DMS 273 treated with DMSO at 0.1 percent for 48 hours (cell line): Measurements from ENCODE around the gene SHROOM3.
"Not testable (repeated sequence)": the region's sequence is repeated elsewhere in the genome, so short reads cannot be mapped to it uniquely, and the experiment has no call there.

ENCODE experiments used
- DNase-seq: peaks from one replicate; lab custom pipeline; 2025; lab: John Stamatoyannopoulos, UW

The SHROOM3 gene

GRCh38 chr4:76434901-76435527, at the start of gene SHROOM3:
Gene SHROOM3, plus strand, starts transcription at chr4:76435229. Its CDS starts 824 bp downstream, at chr4:76436053.
- no peak for DNase-seq

GRCh38 chr4:76385974-76386373, 49.1 kb upstream of the SHROOM3 start:
- no peak for DNase-seq

- DNase-seq, result no peak
These were observed 48.3 kb upstream of the SHROOM3 start for GRCh38 chr4:76386566-76387305.

GRCh38 chr4:76388160-76388908, 46.7 kb upstream of the SHROOM3 start:
- DNase-seq, result no peak

GRCh38 chr4:76401654-76402053, 33.4 kb upstream of the SHROOM3 start:
- DNase-seq, result no peak

- DNase-seq, result no peak
These were observed 28.9 kb upstream of the SHROOM3 start for GRCh38 chr4:76406081-76406480.

- DNase-seq, result no peak
These were observed 27.4 kb upstream of the SHROOM3 start for GRCh38 chr4:76407440-76408119.

GRCh38 chr4:76410636-76411035, 24.4 kb upstream of the SHROOM3 start:
- DNase-seq, result no peak

- no peak for DNase-seq
These were observed 14.8 kb upstream of the SHROOM3 start for GRCh38 chr4:76420188-76420761.

- no peak for DNase-seq
These were observed 14.1 kb upstream of the SHROOM3 start, which contains the start of gene CCDC158 for GRCh38 chr4:76420762-76421581. Gene CCDC158, minus strand, starts transcription at chr4:76421141. Its CDS starts 17,934 bp downstream, at chr4:76403207.

- DNase-seq, result not testable (repeated sequence)
These were observed 11.9 kb upstream of the SHROOM3 start for GRCh38 chr4:76423159-76423558.

- no peak for DNase-seq
These were observed 8.8 kb upstream of the SHROOM3 start for GRCh38 chr4:76426272-76426671.

- DNase-seq, result no peak
These were observed 5.4 kb upstream of the SHROOM3 start for GRCh38 chr4:76429636-76430035.

GRCh38 chr4:76430519-76431388, 4.3 kb upstream of the SHROOM3 start:
- DNase-seq, result peak; percentile 11

- DNase-seq, result no peak
These were observed 695 bp downstream of the SHROOM3 start for GRCh38 chr4:76435528-76436319.

GRCh38 chr4:76439491-76439890, 4.5 kb downstream of the SHROOM3 start:
- no peak for DNase-seq

- no peak for DNase-seq
These were observed 6.9 kb downstream of the SHROOM3 start for GRCh38 chr4:76441881-76442280.

GRCh38 chr4:76442807-76443206, 7.8 kb downstream of the SHROOM3 start:
- no peak for DNase-seq

- DNase-seq, result no peak
These were observed 8.3 kb downstream of the SHROOM3 start for GRCh38 chr4:76443376-76443775.
